ENCODE data around the gene UBN1.
"Not testable (repeated sequence)": the region's sequence is repeated elsewhere in the genome, so short reads cannot be mapped to it uniquely, and the experiment has no call there.

UBN1 gene

GRCh38 chr16:4911970-4912386, 64.7 kb downstream of the UBN1 start:
- DNase-seq: no peak

DNA sequence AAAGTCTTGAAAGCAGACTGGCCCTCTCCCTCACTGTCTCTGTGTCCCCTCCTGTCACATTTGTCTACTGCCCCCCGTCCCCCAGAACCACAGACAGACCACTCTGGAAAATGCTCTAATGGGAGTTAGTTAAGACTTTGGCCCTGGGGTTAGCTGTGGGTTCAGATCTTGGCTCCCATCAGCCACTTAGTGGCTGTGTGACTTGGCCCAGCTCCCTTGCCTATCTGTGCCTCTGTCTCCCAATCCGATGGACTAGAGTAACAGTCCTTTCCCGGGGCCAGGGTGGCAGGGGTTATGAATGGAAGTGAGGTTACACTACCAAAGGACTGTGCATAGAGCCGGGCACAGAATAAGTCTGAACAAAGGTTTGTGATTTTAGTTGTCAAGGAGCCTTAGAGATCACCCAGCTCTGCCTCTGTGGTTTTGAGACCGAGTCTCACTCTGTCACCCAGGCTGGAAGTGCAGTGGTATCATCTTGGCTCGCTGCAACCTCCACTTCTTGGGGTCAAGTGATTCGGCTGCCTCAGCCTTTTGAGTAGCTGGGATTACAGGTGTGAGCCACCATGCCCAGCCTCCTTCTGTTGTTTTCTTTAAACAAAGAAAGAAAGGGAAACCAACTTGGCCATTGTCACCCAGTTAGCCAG, 66.0 kb downstream of the UBN1 start:
- DNase-seq: no peak

DNA sequence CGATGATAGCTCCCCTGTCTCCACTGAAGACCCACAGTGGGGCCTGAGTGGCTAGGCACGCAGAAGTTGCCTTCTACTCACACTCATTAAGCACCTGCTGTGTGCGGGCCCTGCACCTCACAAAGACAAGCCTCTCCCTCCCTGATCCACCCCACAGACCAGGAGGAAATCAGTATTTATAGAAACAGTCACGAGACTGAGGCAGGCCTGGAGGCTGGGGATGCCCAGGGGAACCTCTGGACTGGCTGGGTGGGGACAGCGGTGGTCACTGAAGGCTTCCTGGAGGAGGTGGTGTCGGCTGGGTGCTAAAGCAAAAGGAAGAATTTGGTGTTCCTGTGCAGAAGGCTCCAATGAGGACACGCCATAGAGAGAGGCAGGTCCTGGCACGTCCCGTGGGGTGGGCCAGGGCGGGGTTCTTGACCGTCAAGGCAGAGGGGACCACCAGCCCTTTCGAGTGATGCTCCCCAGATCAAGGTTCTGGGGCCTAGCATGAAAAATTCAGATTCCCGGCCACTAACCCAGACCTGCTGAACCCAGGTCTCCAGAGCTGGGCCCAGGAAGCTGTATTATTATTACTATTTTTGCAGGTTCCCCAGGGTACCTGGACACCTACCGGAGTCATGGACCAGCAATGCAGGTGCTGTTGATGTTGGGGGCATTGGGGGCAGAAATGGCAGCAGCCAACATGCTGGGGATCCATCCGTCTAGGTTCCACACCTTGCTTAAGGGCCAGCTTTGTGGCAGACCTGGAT, 66.7 kb downstream of the UBN1 start:
- DNase-seq: no peak

GRCh38 chr16:4914528-4915225, 67.4 kb downstream of the UBN1 start:
- DNase-seq: no peak

DNA sequence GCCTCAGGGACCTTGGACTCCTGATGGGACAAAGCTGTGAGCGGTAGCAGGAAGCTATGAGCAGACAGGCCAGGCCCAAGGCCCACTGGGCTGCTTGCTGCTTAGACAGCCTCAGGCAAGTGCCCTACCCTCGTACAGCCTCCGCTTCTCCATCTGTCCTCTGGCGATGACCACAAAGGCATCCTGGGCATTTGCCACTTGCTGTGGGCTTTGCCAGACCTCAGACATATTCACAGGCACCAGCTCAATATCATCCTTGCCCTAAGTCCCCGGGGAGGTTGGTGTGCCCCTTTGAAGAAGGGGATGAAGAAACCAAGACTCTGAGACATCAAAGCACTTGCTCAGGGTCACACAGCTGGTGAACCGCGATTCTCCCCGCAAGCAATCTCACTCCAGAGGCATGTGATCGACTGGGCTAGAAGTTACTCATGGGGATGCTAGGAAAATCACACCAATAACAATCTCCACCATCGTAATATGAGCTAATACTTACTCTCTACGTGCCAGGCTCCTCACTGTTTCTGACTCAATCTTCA, 68.0 kb downstream of the UBN1 start:
- no peak for DNase-seq

DNA sequence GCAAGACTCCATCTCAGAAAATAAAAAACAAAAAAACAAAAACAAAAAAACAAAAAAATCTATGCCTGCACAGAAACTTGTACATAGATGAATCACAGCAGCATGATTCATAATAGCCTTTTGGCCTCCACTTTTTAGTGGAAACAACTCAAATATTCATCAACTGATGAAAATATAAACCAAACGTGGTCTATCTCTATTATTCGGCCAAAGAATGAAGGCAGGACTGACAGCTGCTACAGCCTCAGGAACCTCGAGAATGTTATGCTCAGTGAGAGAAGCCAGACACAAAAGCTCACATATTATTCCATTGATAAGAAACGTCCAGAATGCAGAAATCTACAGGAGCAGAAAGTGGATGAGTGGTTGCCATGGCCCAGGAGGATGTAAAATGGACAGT, 69.8 kb downstream of the UBN1 start:
- no peak for DNase-seq

DNA sequence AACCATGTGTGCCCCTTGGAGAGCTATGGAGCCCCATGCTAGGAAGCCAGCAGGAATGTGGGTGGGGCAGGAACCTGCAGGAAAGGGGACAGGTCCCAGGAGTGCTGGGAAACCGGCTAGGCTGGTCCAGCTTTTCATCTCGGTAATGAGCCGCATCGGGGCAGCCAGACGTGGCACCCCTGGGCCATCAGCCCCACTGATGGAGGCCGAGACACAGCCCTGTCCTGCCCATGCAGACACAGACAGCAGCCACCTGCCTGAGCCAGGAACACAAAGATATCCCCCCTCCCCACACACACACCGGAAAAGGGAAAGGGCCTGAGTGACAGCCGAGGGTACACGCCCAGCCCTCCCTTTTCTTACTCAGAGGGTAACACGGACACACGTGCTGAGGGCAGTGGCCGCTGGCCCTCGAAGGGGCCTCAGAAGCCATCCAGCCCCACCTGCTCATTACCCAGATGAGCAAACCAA, 71.5 kb downstream of the UBN1 start:
- peak; percentile 81 for DNase-seq

- no peak for DNase-seq
Observed at GRCh38 chr16:4920826-4921225, 73.5 kb downstream of the UBN1 start.

GRCh38 chr16:4922721-4923342, 75.6 kb downstream of the UBN1 start:
- DNase-seq: peak; percentile 31

GRCh38 chr16:4923853-4924252, 76.6 kb downstream of the UBN1 start:
- DNase-seq: no peak

DNA sequence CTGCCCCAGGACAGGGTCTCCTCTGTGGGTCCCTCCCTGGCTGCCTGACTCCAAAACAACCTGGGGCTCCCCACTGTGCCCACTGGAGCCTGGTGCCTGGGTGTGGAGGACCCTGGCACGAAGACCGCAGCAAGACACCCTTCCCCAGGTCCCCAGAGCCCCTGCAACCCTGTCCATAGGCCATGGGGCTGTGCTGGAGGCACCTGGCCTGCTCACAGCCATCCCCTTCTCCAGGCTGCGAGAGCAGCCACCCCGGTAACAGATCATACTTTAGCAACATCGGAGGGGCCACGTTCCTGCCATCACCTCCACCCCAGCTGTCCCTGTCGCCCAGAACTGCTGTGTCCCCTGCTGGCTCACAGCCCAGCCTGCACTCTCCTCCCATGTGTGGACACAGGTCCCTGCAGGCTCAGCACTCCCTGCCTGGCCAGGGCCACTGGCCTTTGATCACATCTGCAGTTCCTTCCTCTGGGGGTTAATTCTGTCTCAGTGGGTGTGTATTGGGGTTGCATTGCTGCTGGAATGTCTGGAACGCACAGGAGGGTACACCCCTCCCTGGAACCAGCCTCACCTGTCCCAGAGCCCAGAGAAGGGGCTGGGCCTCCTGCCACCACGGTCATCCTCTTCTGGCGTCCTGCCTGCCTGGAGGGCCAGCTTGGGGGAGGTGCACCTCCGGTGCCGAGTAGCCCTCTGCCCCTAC, 77.5 kb downstream of the UBN1 start:
- peak; percentile 26 for DNase-seq

DNA sequence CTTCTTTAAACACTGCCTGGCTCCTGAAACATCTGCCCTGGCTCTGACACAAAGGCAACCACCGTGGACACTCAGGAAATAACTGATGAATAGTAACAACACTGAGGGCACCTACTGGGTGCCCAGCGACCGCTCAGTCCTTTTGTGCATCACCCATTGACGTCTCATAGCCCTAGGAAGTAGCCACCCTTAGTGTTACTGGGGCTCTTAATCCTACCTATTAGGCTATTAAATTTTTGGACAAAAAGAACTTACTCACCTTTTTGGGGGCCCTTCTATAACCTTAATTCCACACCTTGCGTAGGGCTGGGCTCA, 78.0 kb downstream of the UBN1 start:
- peak; percentile 37 for DNase-seq

GRCh38 chr16:4925791-4926190, 78.5 kb downstream of the UBN1 start:
- no peak for DNase-seq

- DNase-seq: no peak
Observed at GRCh38 chr16:4926928-4927327, 79.6 kb downstream of the UBN1 start.

DNA sequence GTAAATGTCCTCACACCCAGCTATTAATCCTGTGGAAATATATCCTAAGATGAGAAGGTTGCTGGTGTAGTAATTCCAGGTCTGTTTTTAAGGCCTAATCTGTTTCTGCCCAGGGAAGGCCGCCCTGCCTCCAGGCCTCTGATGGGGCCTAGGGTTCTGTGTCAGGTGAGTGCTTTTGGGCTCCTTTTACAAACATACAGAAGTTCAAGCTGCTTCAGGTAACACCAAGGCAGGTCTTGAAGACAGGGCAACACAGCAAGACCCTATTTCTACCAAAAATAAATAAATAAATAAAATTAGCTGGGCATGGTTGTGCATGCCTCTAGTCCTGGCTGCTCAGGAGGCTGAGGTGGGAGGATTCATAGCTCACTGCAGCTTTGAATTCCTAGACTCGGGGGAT, 80.4 kb downstream of the UBN1 start:
- DNase-seq: no peak

DNA sequence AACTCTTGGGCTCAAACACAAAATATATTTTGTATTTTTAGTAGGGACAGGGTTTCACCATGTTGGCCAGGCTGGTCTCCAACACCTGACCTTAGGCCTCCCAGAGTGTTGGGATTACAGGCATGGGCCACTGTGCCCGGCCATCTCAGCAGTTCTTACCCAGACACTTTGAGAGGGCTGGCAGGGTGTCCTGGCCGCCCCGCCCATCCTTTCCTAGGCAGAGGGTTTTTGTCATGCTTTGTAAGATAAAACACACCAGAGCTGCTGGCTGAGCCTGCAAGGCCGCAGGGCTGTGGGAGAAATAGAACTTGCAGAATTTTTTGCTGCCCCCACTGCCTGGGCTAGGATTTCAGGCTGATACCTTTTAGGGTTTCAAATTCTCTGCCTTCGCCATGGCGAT, 80.9 kb downstream of the UBN1 start:
- DNase-seq: no peak

DNA sequence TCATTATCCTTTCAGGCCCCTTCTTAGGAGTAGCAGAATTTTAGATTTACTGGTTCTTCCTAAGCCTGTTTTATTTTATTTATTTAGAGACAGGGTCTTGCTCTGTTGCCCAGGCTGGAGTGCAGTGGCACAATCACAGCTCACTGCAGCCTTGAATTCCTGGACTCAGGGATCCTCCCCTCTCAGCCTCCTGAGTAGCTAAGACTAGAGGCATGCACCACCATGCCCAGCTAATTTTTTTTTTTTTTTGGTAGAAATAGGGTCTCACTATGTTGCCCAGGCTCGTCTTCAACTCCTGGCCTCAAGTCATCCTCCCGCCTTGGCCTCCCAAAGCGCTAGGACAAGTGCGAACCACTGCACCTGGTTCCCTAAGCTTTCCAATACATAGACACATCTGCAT, 82.3 kb downstream of the UBN1 start:
- not testable (repeated sequence) for DNase-seq

DNA sequence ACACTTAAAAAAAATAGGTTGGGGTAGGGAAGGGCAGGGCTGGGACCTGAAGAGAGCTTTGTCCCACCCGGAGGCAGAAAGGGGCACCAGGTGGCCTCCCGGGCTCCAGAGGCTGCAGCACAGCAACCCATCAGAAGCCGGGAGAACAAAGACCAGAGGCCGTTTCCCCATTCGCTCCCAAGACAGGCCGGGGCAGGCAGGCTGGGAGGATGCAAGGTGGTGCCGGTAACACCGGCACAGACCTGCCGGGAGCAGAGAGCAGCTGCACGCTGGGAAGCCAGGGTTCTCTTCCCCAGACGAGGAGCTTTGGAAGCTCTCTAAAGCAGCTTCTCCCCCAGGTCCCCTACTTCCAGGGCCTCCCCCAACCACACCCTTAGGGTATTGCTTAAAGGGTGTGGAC, 84.1 kb downstream of the UBN1 start:
- no peak for DNase-seq

Data from DMS79 treated with DMSO at 0.1 percent for 48 hours (cell line).